ENCODE data around the gene APOBEC3A. TPM values are rescaled to one million over a fixed set of nuclear protein-coding genes. Genes with fewer than 3 reads are reported as not detected.
A peak's percentile ranks its signal among the peaks of the same experiment; 100 is the strongest.

APOBEC3A gene
- total and polyA plus RNA-seq, 2 of the 13 experiments (the other 11 are each of a cell fraction or from before 2014, with no cell fraction given), result not detected

- TF ChIP-seq HNF4G (IDR thresholded peaks at IDR 0.05; ENCODE audit: borderline replicate concordance, low read depth, low read length), result no peak
- no peak for TF ChIP-seq HNF4G (CRISPR knock-in tag; IDR thresholded peaks at IDR 0.05; ENCODE audit: borderline replicate concordance, low read depth)
- no peak for TF ChIP-seq SP140L (CRISPR knock-in tag; IDR thresholded peaks at IDR 0.05; ENCODE audit: borderline replicate concordance)
- peak; percentile 67 for TF ChIP-seq CCAR2 (optimal IDR thresholded peaks at IDR 0.05; ENCODE audit: low read depth, low read length)
- TF ChIP-seq TRIM22 (IDR thresholded peaks at IDR 0.05), result no peak
- no peak for TF ChIP-seq ZNF543 (CRISPR knock-in tag; IDR thresholded peaks at IDR 0.05)
- TF ChIP-seq PRDM15 (CRISPR knock-in tag; IDR thresholded peaks at IDR 0.05), result no peak
- no peak for TF ChIP-seq MYNN (CRISPR knock-in tag; IDR thresholded peaks at IDR 0.05; ENCODE audit: low read depth)
- no peak for TF ChIP-seq BRCA1 (CRISPR knock-in tag; IDR thresholded peaks at IDR 0.05)
- TF ChIP-seq PAXIP1 (CRISPR knock-in tag; conservative IDR thresholded peaks at IDR 0.05), result peak; percentile 83
- TF ChIP-seq HNRNPUL1 (IDR thresholded peaks at IDR 0.05; ENCODE audit: low read depth, low read length), result no peak
- TF ChIP-seq RFX3 (CRISPR knock-in tag; IDR thresholded peaks at IDR 0.05), result no peak
- TF ChIP-seq ZNF879 (CRISPR knock-in tag; IDR thresholded peaks at IDR 0.05), result no peak
- TF ChIP-seq PAF1 (CRISPR knock-in tag; IDR thresholded peaks at IDR 0.05), result no peak
- no peak for TF ChIP-seq SP4 (CRISPR knock-in tag; IDR thresholded peaks at IDR 0.05)
- TF ChIP-seq ZNF136 (CRISPR knock-in tag; IDR thresholded peaks at IDR 0.05; ENCODE audit: low read depth), result no peak
- TF ChIP-seq PREB (CRISPR knock-in tag; IDR thresholded peaks at IDR 0.05), result no peak
- no peak for TF ChIP-seq ZSCAN12 (CRISPR knock-in tag; IDR thresholded peaks at IDR 0.05)
- TF ChIP-seq E2F2 (CRISPR knock-in tag; IDR thresholded peaks at IDR 0.05; ENCODE audit: borderline replicate concordance), result no peak
- peak; percentile 98 for TF ChIP-seq BCL6 (CRISPR knock-in tag; IDR thresholded peaks at IDR 0.05)
Measured at GRCh38 chr22:38924347-38924952, 33.0 kb upstream of the APOBEC3A start (continued).
